WTC11 (cell line): ENCODE measurements around the gene NACC2. TPM values are rescaled to one million over a fixed set of nuclear protein-coding genes. Genes with fewer than 3 reads are reported as not detected.

Experiments used
- ATAC-seq: fragments of 200-7000 bp; cut with Tn5 transposase; 2 replicates; pipeline ENCODE4 v1.10.0; 2021; ENCODE audit warnings: mild to moderate bottlenecking, moderate library complexity
- CTCF ChIA-PET: fragments of 300-600 bp; sonication (Branson Sonifier 250); formaldehyde crosslinking; loops from one replicate; lab custom pipeline; 2021; ENCODE audit warnings: antibody characterized with exemption; lab: Charles Lee
- POLR2A ChIA-PET: fragments of 350-600 bp; sonication (Branson Sonifier 250); formaldehyde crosslinking; loops from one replicate; lab custom pipeline; 2021; ENCODE audit warnings: antibody characterized with exemption; lab: Charles Lee
- DNase-seq: peaks from one replicate; pipeline ENCODE4 v3.0.0; 2021; ENCODE audit warnings: low spot score
- H3K27ac Mint-ChIP-seq: 2 replicates; pipeline ENCODE4 v1.8.0; 2021; ENCODE audit warnings: mixed read lengths
- H3K27me3 Mint-ChIP-seq: 2 replicates; pipeline ENCODE4 v1.8.0; 2021; ENCODE audit warnings: low read depth, mild to moderate bottlenecking, moderate library complexity, mixed read lengths
- H3K36me3 Mint-ChIP-seq: 2 replicates; pipeline ENCODE4 v1.8.0; 2021; ENCODE audit warnings: mixed read lengths
- H3K4me1 Mint-ChIP-seq: 2 replicates; pipeline ENCODE4 v1.8.0; 2022; ENCODE audit warnings: mixed read lengths
- H3K4me3 Mint-ChIP-seq: 2 replicates; pipeline ENCODE4 v1.8.0; 2021; ENCODE audit warnings: mild to moderate bottlenecking, moderate library complexity, mixed read lengths
- H3K9me3 Mint-ChIP-seq: 2 replicates; pipeline ENCODE4 v1.8.0; 2021; ENCODE audit warnings: mixed read lengths
- KAT7 ChIP-seq: sonication (generic); formaldehyde crosslinking; IDR thresholded peaks from 2 replicates; pipeline ENCODE4 v1.8.1; 2023; ENCODE audit warnings: missing genetic modification reagents, mild to moderate bottlenecking, borderline replicate concordance
- NFE2L1 ChIP-seq: sonication (generic); formaldehyde crosslinking; IDR thresholded peaks from 2 replicates; pipeline ENCODE4 v1.8.1; 2023; ENCODE audit warnings: missing genetic modification reagents
- SMAD3 ChIP-seq: sonication (generic); formaldehyde crosslinking; IDR thresholded peaks from 2 replicates; pipeline ENCODE4 v1.8.0; 2022; ENCODE audit warnings: missing genetic modification reagents, mild to moderate bottlenecking, borderline replicate concordance
- TP53 ChIP-seq: sonication (generic); formaldehyde crosslinking; IDR thresholded peaks from 2 replicates; pipeline ENCODE4 v1.8.1; 2023; ENCODE audit warnings: mild to moderate bottlenecking, missing genetic modification reagents
- ZNF423 ChIP-seq: fragments of 250-450 bp; sonication (Bioruptor Pico); IDR thresholded peaks from 2 replicates; pipeline ENCODE4 v2.1.2; 2022; ENCODE audit warnings: mild to moderate bottlenecking, moderate library complexity
- total RNA-seq: library from RNA; stranded (reverse); gene quantifications from 3 replicates; pipeline ENCODE4 v1.2.3, GENCODE V29; 2021
- TF ChIP-seq, protein P1 (sequence below): fragments of 250-450 bp; sonication (Bioruptor Pico); IDR thresholded peaks from 2 replicates; pipeline ENCODE4 v1.8.0; 2021; ENCODE audit warnings: mild to moderate bottlenecking
- TF ChIP-seq, protein P2 (sequence below): sonication (generic); formaldehyde crosslinking; IDR thresholded peaks from 2 replicates; pipeline ENCODE4 v1.8.1; 2023; ENCODE audit warnings: mild to moderate bottlenecking, moderate library complexity, missing genetic modification reagents
- TF ChIP-seq, protein P3 (sequence below): sonication (generic); formaldehyde crosslinking; IDR thresholded peaks from 2 replicates; pipeline ENCODE4 v1.8.1; 2023; ENCODE audit warnings: mild to moderate bottlenecking, missing genetic modification reagents, borderline replicate concordance
- TF ChIP-seq, protein P4 (sequence below): sonication (generic); formaldehyde crosslinking; IDR thresholded peaks from 2 replicates; pipeline ENCODE4 v1.8.1; 2023; ENCODE audit warnings: mild to moderate bottlenecking, missing genetic modification reagents, moderate library complexity

Gene NACC2
- total RNA-seq, 1 experiment from 2014 or later, result 17.1 TPM

DNA sequence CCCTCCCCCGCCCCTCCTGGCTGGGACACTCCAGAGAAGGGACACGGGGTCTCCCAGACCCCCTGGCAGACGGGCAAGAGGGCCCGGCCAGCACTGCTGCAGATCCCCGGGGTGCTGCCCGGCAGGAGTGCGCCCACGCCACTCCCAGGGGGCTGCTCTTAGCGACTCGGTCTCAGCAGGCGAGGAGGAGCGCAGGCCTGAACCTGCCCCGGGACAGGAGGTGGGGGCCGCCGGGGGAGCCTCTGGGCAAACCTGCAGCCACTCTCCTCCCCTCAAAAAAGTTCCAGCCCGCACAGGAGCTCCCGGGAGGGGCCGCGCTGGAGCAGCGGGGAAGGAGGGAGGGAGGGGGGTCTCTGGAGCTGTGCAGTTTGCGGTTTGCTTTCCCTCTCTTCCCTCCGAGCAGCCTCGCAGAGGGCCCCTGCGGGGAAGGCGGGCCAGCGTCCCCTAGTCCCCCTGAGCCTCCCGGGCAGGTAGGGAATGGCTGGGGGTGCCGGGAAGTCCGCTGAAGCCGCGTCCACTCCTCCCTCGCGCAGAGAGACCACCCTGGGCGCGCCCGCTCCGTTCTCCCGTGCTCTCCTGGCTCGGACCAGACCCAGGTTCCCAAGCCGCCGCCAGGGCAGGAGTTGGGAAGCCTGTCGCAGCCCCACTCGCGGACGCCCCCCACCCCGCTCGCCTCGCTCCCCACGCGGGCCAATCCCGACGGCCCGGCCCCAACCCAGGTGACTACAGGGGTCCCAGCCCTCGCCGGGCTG is 44.2 kb downstream of the NACC2 start:
- H3K36me3 Mint-ChIP-seq, result no peaks in the 10 kb centered on the region
- no peaks in the 10 kb centered on the region for H3K9me3 Mint-ChIP-seq
- H3K4me3 Mint-ChIP-seq, result peak overlapping the region; percentile 60
- peak; percentile 51 for DNase-seq
- no peaks in the 10 kb centered on the region for H3K27me3 Mint-ChIP-seq
- ChIA-PET POLR2A (interaction anchor here (0.7 kb wide), 1 partner anchor 20 kb away, joined by 3 read pairs; no protein-coding TSS in a partner anchor), CTCF (interaction anchor here (0.8 to 2.3 kb wide), 9 partner anchors 9 to 90 kb away, joined by 3 to 13 read pairs (median 3); partner anchors contain the start of genes NACC2 and UBAC1)
- H3K4me1 Mint-ChIP-seq, result peaks cover 29% of the 10 kb centered on the region
- TF ChIP-seq, protein P1, sequence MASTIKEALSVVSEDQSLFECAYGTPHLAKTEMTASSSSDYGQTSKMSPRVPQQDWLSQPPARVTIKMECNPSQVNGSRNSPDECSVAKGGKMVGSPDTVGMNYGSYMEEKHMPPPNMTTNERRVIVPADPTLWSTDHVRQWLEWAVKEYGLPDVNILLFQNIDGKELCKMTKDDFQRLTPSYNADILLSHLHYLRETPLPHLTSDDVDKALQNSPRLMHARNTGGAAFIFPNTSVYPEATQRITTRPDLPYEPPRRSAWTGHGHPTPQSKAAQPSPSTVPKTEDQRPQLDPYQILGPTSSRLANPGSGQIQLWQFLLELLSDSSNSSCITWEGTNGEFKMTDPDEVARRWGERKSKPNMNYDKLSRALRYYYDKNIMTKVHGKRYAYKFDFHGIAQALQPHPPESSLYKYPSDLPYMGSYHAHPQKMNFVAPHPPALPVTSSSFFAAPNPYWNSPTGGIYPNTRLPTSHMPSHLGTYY (CRISPR knock-in tag), result no peak
- peak; percentile 79 for TF ChIP-seq ZNF423 (CRISPR knock-in tag)
- TF ChIP-seq, protein P2, sequence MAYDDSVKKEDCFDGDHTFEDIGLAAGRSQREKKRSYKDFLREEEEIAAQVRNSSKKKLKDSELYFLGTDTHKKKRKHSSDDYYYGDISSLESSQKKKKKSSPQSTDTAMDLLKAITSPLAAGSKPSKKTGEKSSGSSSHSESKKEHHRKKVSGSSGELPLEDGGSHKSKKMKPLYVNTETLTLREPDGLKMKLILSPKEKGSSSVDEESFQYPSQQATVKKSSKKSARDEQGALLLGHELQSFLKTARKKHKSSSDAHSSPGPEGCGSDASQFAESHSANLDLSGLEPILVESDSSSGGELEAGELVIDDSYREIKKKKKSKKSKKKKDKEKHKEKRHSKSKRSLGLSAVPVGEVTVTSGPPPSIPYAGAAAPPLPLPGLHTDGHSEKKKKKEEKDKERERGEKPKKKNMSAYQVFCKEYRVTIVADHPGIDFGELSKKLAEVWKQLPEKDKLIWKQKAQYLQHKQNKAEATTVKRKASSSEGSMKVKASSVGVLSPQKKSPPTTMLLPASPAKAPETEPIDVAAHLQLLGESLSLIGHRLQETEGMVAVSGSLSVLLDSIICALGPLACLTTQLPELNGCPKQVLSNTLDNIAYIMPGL, result 0 out of 2 replicates have a peak, but pooled peaks have one; percentile 13
- peak; percentile 18; the same call in 1 of the 2 replicates for TF ChIP-seq KAT7 (CRISPR knock-in tag)
- TF ChIP-seq TP53 (CRISPR knock-in tag), result peak; percentile 1; the same call in 1 of the 2 replicates
- H3K27ac Mint-ChIP-seq, result no peak overlapping the region
- ATAC-seq, result peak; percentile 8

DNA sequence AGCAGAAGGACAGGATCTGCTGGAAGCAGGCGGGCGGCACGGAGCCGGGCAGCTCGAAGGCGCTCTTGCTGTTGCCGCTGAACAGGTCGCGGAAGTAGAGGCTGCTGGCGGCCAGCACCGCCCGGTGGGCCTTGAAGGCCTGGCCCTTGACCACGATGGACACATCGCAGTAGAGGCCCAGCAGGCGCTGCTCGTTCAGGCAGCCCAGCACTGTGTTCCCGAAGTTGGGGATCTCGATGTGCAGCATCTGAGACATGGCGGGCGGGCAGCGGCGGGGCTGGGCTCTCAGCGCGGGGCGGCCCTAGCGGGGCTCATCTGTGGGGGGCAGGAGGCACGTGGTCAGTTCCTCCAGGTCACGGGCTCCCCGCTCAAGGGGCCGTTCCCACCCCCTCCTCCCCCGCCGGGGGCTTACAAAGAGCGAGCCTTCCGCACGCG is 44.8 kb downstream of the NACC2 start:
- ChIA-PET POLR2A (no interaction called here), CTCF (interaction anchor here (0.8 to 1.6 kb wide), 5 partner anchors 60 to 88 kb away, joined by 3 to 4 read pairs (median 3); no protein-coding TSS in a partner anchor)

DNA sequence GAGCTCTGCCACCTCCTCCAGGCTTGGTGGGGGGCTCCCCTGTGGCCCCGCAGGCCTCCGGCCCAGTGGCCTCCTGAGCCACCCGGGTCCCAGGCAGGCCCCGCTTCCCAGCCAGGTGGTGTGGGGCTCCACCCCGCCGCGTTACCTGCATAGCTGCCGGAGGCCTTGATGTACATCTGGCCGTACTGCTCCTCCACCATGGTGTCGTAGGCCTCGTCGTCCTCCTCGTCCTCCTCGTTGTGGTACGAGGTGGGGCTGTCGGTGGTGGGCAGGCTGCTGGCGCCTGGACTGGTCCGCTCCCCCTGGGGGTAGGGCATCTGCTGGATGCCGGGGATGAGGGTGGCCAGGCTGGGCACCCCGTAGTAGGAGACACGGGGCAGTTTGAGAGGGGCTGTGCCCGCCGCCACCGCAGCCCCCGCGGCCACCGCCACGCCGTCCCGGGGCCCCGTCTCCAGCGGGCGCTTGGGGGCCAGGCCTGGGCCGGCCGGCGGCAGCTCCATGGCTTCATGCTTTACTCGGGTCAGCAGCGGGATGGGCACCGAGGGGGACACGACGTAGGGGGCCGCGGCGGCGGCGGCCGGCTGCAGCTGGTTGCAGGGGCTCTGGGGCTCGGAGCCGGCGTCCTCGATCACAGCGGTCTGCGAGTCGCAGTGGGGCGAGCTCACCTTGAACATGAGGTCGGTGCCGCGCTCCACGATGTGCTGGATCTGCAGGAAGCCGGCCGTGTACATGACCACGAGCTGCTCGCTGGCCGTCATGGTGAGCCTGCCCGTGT is 45.4 kb downstream of the NACC2 start:
- H3K9me3 Mint-ChIP-seq, result no peaks in the 10 kb centered on the region
- DNase-seq, result no peak
- peak overlapping the region; percentile 43 for H3K4me3 Mint-ChIP-seq
- TF ChIP-seq, protein P3, sequence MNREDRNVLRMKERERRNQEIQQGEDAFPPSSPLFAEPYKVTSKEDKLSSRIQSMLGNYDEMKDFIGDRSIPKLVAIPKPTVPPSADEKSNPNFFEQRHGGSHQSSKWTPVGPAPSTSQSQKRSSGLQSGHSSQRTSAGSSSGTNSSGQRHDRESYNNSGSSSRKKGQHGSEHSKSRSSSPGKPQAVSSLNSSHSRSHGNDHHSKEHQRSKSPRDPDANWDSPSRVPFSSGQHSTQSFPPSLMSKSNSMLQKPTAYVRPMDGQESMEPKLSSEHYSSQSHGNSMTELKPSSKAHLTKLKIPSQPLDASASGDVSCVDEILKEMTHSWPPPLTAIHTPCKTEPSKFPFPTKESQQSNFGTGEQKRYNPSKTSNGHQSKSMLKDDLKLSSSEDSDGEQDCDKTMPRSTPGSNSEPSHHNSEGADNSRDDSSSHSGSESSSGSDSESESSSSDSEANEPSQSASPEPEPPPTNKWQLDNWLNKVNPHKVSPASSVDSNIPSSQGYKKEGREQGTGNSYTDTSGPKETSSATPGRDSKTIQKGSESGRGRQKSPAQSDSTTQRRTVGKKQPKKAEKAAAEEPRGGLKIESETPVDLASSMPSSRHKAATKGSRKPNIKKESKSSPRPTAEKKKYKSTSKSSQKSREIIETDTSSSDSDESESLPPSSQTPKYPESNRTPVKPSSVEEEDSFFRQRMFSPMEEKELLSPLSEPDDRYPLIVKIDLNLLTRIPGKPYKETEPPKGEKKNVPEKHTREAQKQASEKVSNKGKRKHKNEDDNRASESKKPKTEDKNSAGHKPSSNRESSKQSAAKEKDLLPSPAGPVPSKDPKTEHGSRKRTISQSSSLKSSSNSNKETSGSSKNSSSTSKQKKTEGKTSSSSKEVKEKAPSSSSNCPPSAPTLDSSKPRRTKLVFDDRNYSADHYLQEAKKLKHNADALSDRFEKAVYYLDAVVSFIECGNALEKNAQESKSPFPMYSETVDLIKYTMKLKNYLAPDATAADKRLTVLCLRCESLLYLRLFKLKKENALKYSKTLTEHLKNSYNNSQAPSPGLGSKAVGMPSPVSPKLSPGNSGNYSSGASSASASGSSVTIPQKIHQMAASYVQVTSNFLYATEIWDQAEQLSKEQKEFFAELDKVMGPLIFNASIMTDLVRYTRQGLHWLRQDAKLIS (CRISPR knock-in tag), result no peak
- TF ChIP-seq TP53 (CRISPR knock-in tag) (0 out of 2 replicates have a peak, but pooled peaks have one; percentile 9), NFE2L1 (CRISPR knock-in tag) (0 out of 2 replicates have a peak, but pooled peaks have one; percentile 21)
- TF ChIP-seq, all 79 proteins: peak for 2
- peaks cover 17% of the 10 kb centered on the region for H3K4me1 Mint-ChIP-seq
- no peak overlapping the region for H3K27ac Mint-ChIP-seq
- H3K36me3 Mint-ChIP-seq, result no peaks in the 10 kb centered on the region
- no peak for ATAC-seq
- ChIA-PET CTCF (interaction anchor here (0.8 to 1.4 kb wide), 3 partner anchors 68 to 89 kb away, joined by 3 read pairs; no protein-coding TSS in a partner anchor), POLR2A (no interaction called here)
- no peaks in the 10 kb centered on the region for H3K27me3 Mint-ChIP-seq

More for the DNA sequence above, 44.8 kb downstream of the NACC2 start:
- Mint-ChIP-seq H3K36me3 (no peaks in the 10 kb centered on the region), H3K27me3 (no peaks in the 10 kb centered on the region), H3K4me3 (peak overlapping the region; percentile 43), H3K9me3 (no peaks in the 10 kb centered on the region), H3K4me1 (peaks cover 23% of the 10 kb centered on the region), H3K27ac (no peak overlapping the region)
- 0 out of 2 replicates have a peak, but pooled peaks have one; percentile 7 for TF ChIP-seq TP53 (CRISPR knock-in tag)
- TF ChIP-seq, protein P4, sequence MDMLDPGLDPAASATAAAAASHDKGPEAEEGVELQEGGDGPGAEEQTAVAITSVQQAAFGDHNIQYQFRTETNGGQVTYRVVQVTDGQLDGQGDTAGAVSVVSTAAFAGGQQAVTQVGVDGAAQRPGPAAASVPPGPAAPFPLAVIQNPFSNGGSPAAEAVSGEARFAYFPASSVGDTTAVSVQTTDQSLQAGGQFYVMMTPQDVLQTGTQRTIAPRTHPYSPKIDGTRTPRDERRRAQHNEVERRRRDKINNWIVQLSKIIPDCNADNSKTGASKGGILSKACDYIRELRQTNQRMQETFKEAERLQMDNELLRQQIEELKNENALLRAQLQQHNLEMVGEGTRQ (CRISPR knock-in tag), result peak; percentile 65
- no peak for TF ChIP-seq SMAD3 (CRISPR knock-in tag)
- DNase-seq (no peak), ATAC-seq (no peak)
